ENCODE measurements around the gene ASB1.

ASB1 gene

GRCh38 chr2:238450440-238450861, 23.7 kb downstream of the ASB1 start:
- Histone ChIP-seq H3K36me3 (ENCODE audit: control insufficient read depth in 1 of 2, insufficient read depth in 2 of 2, low read length in 2 of 2) (peaks cover 44 to 47% of the 10 kb centered on the region in 2 donors), H3K9me3 (ENCODE audit: control insufficient read depth in 1 of 2, low read length in 2 of 2) (no peaks in the 10 kb centered on the region), H3K27me3 (ENCODE audit: low read depth, low read length) (no peaks in the 10 kb centered on the region), H3K4me3 (ENCODE audit: low read depth in 1 of 2, low read length in 2 of 2) (no peak overlapping the region), H3K27ac (ENCODE audit: low read length) (no peak overlapping the region), H3K4me1 (ENCODE audit: control insufficient read depth in 1 of 2, insufficient read depth in 2 of 2, low read length in 2 of 2) (peaks cover 0 to 13% of the 10 kb centered on the region in 2 donors)

GRCh38 chr2:238453842-238454241, 27.1 kb downstream of the ASB1 start:
- H3K4me1 ChIP-seq (ENCODE audit: control insufficient read depth in 1 of 2, insufficient read depth in 2 of 2, low read length in 2 of 2): peaks cover 0 to 14% of the 10 kb centered on the region in 2 donors
- no peak overlapping the region for H3K27ac ChIP-seq (ENCODE audit: low read length)
- no peak overlapping the region for H3K4me3 ChIP-seq (ENCODE audit: low read depth in 1 of 2, low read length in 2 of 2)
- H3K36me3 ChIP-seq (ENCODE audit: control insufficient read depth in 1 of 2, insufficient read depth in 2 of 2, low read length in 2 of 2): peaks cover 16% of the 10 kb centered on the region in 2 donors
- H3K9me3 ChIP-seq (ENCODE audit: control insufficient read depth in 1 of 2, low read length in 2 of 2): peaks cover 3 to 13% of the 10 kb centered on the region in 2 donors
- H3K27me3 ChIP-seq (ENCODE audit: low read depth, low read length): no peaks in the 10 kb centered on the region

- no peak overlapping the region for H3K4me3 ChIP-seq (ENCODE audit: low read depth in 1 of 2, low read length in 2 of 2)
- peaks cover 3 to 13% of the 10 kb centered on the region in 2 donors for H3K9me3 ChIP-seq (ENCODE audit: control insufficient read depth in 1 of 2, low read length in 2 of 2)
- no peak overlapping the region for H3K27ac ChIP-seq (ENCODE audit: low read length)
- H3K36me3 ChIP-seq (ENCODE audit: control insufficient read depth in 1 of 2, insufficient read depth in 2 of 2, low read length in 2 of 2): peaks cover 11 to 12% of the 10 kb centered on the region in 2 donors
- peaks cover 0 to 14% of the 10 kb centered on the region in 2 donors for H3K4me1 ChIP-seq (ENCODE audit: control insufficient read depth in 1 of 2, insufficient read depth in 2 of 2, low read length in 2 of 2)
- H3K27me3 ChIP-seq (ENCODE audit: low read depth, low read length): no peaks in the 10 kb centered on the region
Observed at GRCh38 chr2:238456449-238456848, 29.7 kb downstream of the ASB1 start.

- H3K27ac ChIP-seq (ENCODE audit: low read length): no peak overlapping the region
- no peaks in the 10 kb centered on the region for H3K27me3 ChIP-seq (ENCODE audit: low read depth, low read length)
- H3K4me3 ChIP-seq (ENCODE audit: low read depth in 1 of 2, low read length in 2 of 2): no peak overlapping the region
- H3K9me3 ChIP-seq (ENCODE audit: control insufficient read depth in 1 of 2, low read length in 2 of 2): peaks cover 3 to 13% of the 10 kb centered on the region in 2 donors
- peaks cover 4 to 6% of the 10 kb centered on the region in 2 donors for H3K36me3 ChIP-seq (ENCODE audit: control insufficient read depth in 1 of 2, insufficient read depth in 2 of 2, low read length in 2 of 2)
- peaks cover 0 to 14% of the 10 kb centered on the region in 2 donors for H3K4me1 ChIP-seq (ENCODE audit: control insufficient read depth in 1 of 2, insufficient read depth in 2 of 2, low read length in 2 of 2)
Observed at GRCh38 chr2:238456970-238457926, 30.5 kb downstream of the ASB1 start.

GRCh38 chr2:238457927-238458324, 31.2 kb downstream of the ASB1 start:
- no peak overlapping the region for H3K27ac ChIP-seq (ENCODE audit: low read length)
- no peak overlapping the region for H3K4me3 ChIP-seq (ENCODE audit: low read depth in 1 of 2, low read length in 2 of 2)
- peaks cover 3 to 13% of the 10 kb centered on the region in 2 donors for H3K9me3 ChIP-seq (ENCODE audit: control insufficient read depth in 1 of 2, low read length in 2 of 2)
- peaks cover 0 to 14% of the 10 kb centered on the region in 2 donors for H3K4me1 ChIP-seq (ENCODE audit: control insufficient read depth in 1 of 2, insufficient read depth in 2 of 2, low read length in 2 of 2)
- no peaks in the 10 kb centered on the region for H3K27me3 ChIP-seq (ENCODE audit: low read depth, low read length)
- no peaks in the 10 kb centered on the region for H3K36me3 ChIP-seq (ENCODE audit: control insufficient read depth in 1 of 2, insufficient read depth in 2 of 2, low read length in 2 of 2)

GRCh38 chr2:238458651-238459050, 31.9 kb downstream of the ASB1 start:
- Histone ChIP-seq H3K27ac (ENCODE audit: low read length) (no peak overlapping the region), H3K4me3 (ENCODE audit: low read depth in 1 of 2, low read length in 2 of 2) (no peak overlapping the region), H3K36me3 (ENCODE audit: control insufficient read depth in 1 of 2, insufficient read depth in 2 of 2, low read length in 2 of 2) (no peaks in the 10 kb centered on the region), H3K9me3 (ENCODE audit: control insufficient read depth in 1 of 2, low read length in 2 of 2) (peaks cover 3 to 13% of the 10 kb centered on the region in 2 donors), H3K4me1 (ENCODE audit: control insufficient read depth in 1 of 2, insufficient read depth in 2 of 2, low read length in 2 of 2) (peaks cover 0 to 14% of the 10 kb centered on the region in 2 donors), H3K27me3 (ENCODE audit: low read depth, low read length) (no peaks in the 10 kb centered on the region)

- H3K27ac ChIP-seq (ENCODE audit: low read length): no peak overlapping the region
Observed at GRCh38 chr2:238459081-238459629, 32.4 kb downstream of the ASB1 start.

GRCh38 chr2:238461051-238461450, 34.3 kb downstream of the ASB1 start:
- H3K9me3 ChIP-seq (ENCODE audit: control insufficient read depth in 1 of 2, low read length in 2 of 2): peaks cover 0 to 13% of the 10 kb centered on the region in 2 donors
- no peaks in the 10 kb centered on the region for H3K36me3 ChIP-seq (ENCODE audit: control insufficient read depth in 1 of 2, insufficient read depth in 2 of 2, low read length in 2 of 2)
- peaks cover 0 to 14% of the 10 kb centered on the region in 2 donors for H3K4me1 ChIP-seq (ENCODE audit: control insufficient read depth in 1 of 2, insufficient read depth in 2 of 2, low read length in 2 of 2)
- H3K4me3 ChIP-seq (ENCODE audit: low read depth in 1 of 2, low read length in 2 of 2): no peak overlapping the region
- no peaks in the 10 kb centered on the region for H3K27me3 ChIP-seq (ENCODE audit: low read depth, low read length)
- H3K27ac ChIP-seq (ENCODE audit: low read length): no peak overlapping the region

More at GRCh38 chr2:238459081-238459629, 32.4 kb downstream of the ASB1 start:
- Histone ChIP-seq H3K27me3 (ENCODE audit: low read depth, low read length) (no peaks in the 10 kb centered on the region), H3K36me3 (ENCODE audit: control insufficient read depth in 1 of 2, insufficient read depth in 2 of 2, low read length in 2 of 2) (no peaks in the 10 kb centered on the region), H3K9me3 (ENCODE audit: control insufficient read depth in 1 of 2, low read length in 2 of 2) (peaks cover 3 to 13% of the 10 kb centered on the region in 2 donors), H3K4me1 (ENCODE audit: control insufficient read depth in 1 of 2, insufficient read depth in 2 of 2, low read length in 2 of 2) (peaks cover 0 to 14% of the 10 kb centered on the region in 2 donors), H3K4me3 (ENCODE audit: low read depth in 1 of 2, low read length in 2 of 2) (no peak overlapping the region)

GRCh38 chr2:238461491-238461890, 34.8 kb downstream of the ASB1 start:
- H3K9me3 ChIP-seq (ENCODE audit: control insufficient read depth in 1 of 2, low read length in 2 of 2): peaks cover 0 to 12% of the 10 kb centered on the region in 2 donors

GRCh38 chr2:238461916-238462315, 35.2 kb downstream of the ASB1 start:
- H3K9me3 ChIP-seq (ENCODE audit: control insufficient read depth in 1 of 2, low read length in 2 of 2): peaks cover 0 to 8% of the 10 kb centered on the region in 2 donors
- no peak overlapping the region for H3K4me3 ChIP-seq (ENCODE audit: low read depth in 1 of 2, low read length in 2 of 2)
- H3K36me3 ChIP-seq (ENCODE audit: control insufficient read depth in 1 of 2, insufficient read depth in 2 of 2, low read length in 2 of 2): no peaks in the 10 kb centered on the region
- no peaks in the 10 kb centered on the region for H3K27me3 ChIP-seq (ENCODE audit: low read depth, low read length)
- H3K4me1 ChIP-seq (ENCODE audit: control insufficient read depth in 1 of 2, insufficient read depth in 2 of 2, low read length in 2 of 2): peaks cover 0 to 14% of the 10 kb centered on the region in 2 donors
- H3K27ac ChIP-seq (ENCODE audit: low read length): no peak overlapping the region

More at GRCh38 chr2:238461491-238461890, 34.8 kb downstream of the ASB1 start:
- Histone ChIP-seq H3K36me3 (ENCODE audit: control insufficient read depth in 1 of 2, insufficient read depth in 2 of 2, low read length in 2 of 2) (no peaks in the 10 kb centered on the region), H3K4me1 (ENCODE audit: control insufficient read depth in 1 of 2, insufficient read depth in 2 of 2, low read length in 2 of 2) (peaks cover 0 to 14% of the 10 kb centered on the region in 2 donors), H3K4me3 (ENCODE audit: low read depth in 1 of 2, low read length in 2 of 2) (no peak overlapping the region), H3K27ac (ENCODE audit: low read length) (no peak overlapping the region), H3K27me3 (ENCODE audit: low read depth, low read length) (no peaks in the 10 kb centered on the region)

- no peak overlapping the region for H3K27ac ChIP-seq (ENCODE audit: low read length)
- no peak overlapping the region for H3K4me3 ChIP-seq (ENCODE audit: low read depth in 1 of 2, low read length in 2 of 2)
- H3K9me3 ChIP-seq (ENCODE audit: control insufficient read depth in 1 of 2, low read length in 2 of 2): no peaks in the 10 kb centered on the region
- H3K4me1 ChIP-seq (ENCODE audit: control insufficient read depth in 1 of 2, insufficient read depth in 2 of 2, low read length in 2 of 2): peaks cover 0 to 14% of the 10 kb centered on the region in 2 donors
- H3K27me3 ChIP-seq (ENCODE audit: low read depth, low read length): no peaks in the 10 kb centered on the region
- no peaks in the 10 kb centered on the region for H3K36me3 ChIP-seq (ENCODE audit: control insufficient read depth in 1 of 2, insufficient read depth in 2 of 2, low read length in 2 of 2)
Observed at GRCh38 chr2:238462782-238463396, 36.2 kb downstream of the ASB1 start.
